AG09319 (cell line): Measurements from ENCODE around the gene GMPPB.

Experiments
- DNase-seq: peaks from one replicate; pipeline ENCODE4 v3.0.0-alpha.2; 2010; ENCODE audit warnings: low read depth; ENCODE audit errors: extremely low read depth
- CTCF ChIP-seq: IDR thresholded peaks from 2 replicates; pipeline ENCODE4 v1.5.1; 2011; ENCODE audit warnings: low read depth, mild to moderate bottlenecking, inconsistent platforms, low read length, moderate library complexity

GMPPB gene

GRCh38 chr3:49717211-49717958, 6.4 kb downstream of the GMPPB start:
- no peak for TF ChIP-seq CTCF
- no peak for DNase-seq

- TF ChIP-seq CTCF: no peak
- no peak for DNase-seq
Observed at GRCh38 chr3:49716691-49717210, 7.0 kb downstream of the GMPPB start.

- DNase-seq: no peak
- TF ChIP-seq CTCF: no peak
Observed at GRCh38 chr3:49716169-49716568, 7.6 kb downstream of the GMPPB start.

- TF ChIP-seq CTCF: no peak
- no peak for DNase-seq
Observed at GRCh38 chr3:49715611-49716121, 8.1 kb downstream of the GMPPB start.

- DNase-seq: no peak
- no peak for TF ChIP-seq CTCF
Observed at GRCh38 chr3:49714728-49715550, 8.8 kb downstream of the GMPPB start.

- no peak for DNase-seq
- no peak for TF ChIP-seq CTCF
Observed at GRCh38 chr3:49713336-49714105, 10.2 kb downstream of the GMPPB start.
